Measurements from ENCODE around the gene DAP.

GRCh38 chr5:10655972-10656830 is 104.8 kb downstream of the DAP start:
- TF ChIP-seq POLR2A (IDR thresholded peaks at IDR 0.05) (no peak), CTCF (IDR thresholded peaks at IDR 0.05) (no peak), POLR2AphosphoS5 (IDR thresholded peaks at IDR 0.05) (no peak), EP300 (IDR thresholded peaks at IDR 0.05) (no peak)
